ENCODE results near the gene ZBTB18.
"Not testable (repeated sequence)": the region's sequence is repeated elsewhere in the genome, so short reads cannot be mapped to it uniquely, and the experiment has no call there.

ZBTB18 gene

DNA sequence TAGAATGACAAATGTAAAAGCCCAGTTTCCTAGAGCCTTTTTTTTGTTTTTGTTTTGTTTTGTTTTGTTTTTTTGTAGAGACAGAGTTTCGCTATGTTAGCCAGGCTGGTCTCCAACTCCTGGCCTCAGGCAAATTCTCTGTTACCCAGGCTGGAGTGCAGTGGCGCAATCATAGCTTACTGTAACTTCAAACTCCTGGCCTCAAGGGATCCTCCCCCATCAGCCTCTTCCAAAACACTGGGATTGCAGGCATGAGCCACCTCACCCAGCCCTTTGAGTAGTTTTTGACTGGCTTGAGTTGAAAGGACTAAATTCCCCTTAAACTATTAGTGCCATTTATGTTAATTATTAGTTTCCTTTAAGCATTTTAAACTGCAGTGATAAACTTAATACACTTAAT lies 28.8 kb upstream of the ZBTB18 start:
- no peaks in the 10 kb centered on the region for H3K36me3 Mint-ChIP-seq (ENCODE audit: insufficient read depth)

DNA sequence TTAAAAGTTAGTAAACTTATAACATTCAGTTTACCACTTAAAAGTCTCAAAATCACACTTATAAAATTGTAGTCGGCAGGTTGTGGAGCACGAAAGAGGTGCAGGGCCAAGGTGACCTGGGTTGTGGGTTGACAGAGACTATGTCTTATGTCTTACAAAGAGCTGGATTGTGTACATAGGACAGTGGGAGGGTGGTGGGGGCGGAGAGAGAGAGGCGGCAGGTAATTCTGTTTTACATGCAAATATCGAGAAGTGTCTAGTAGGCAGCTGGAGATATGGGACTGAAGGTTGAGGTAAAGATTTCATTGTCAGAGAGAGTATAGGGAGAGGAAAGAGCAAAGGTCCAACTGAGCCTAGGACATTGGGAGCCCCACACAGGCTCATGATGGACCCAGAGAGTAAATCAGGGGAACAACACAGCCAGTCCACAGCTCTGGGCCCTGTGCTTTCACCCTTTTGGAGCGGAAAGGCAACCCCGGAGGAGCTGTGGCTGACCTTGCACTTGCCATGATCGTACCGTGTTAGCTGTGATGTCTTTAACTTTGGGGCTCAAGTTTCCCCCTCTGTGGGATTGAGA lies 28.1 kb upstream of the ZBTB18 start:
- no peak for ATAC-seq (replicated peaks)
- no peaks in the 10 kb centered on the region for H3K9me3 Mint-ChIP-seq
- no peak overlapping the region for H3K27ac Mint-ChIP-seq
- no peak for DNase-seq
- H3K4me1 Mint-ChIP-seq (ENCODE audit: low read depth in 2 of 2), result no peaks in the 10 kb centered on the region
- peaks cover 58 to 86% of the 10 kb centered on the region in 2 donors for H3K27me3 Mint-ChIP-seq
- no peak overlapping the region for H3K4me3 Mint-ChIP-seq
- no peaks in the 10 kb centered on the region for H3K36me3 Mint-ChIP-seq (ENCODE audit: insufficient read depth)

More for the DNA sequence above, 28.8 kb upstream of the ZBTB18 start:
- H3K4me1 Mint-ChIP-seq (ENCODE audit: low read depth in 2 of 2), result no peaks in the 10 kb centered on the region
- no peak overlapping the region for H3K27ac Mint-ChIP-seq
- DNase-seq, result no peak
- H3K9me3 Mint-ChIP-seq, result no peaks in the 10 kb centered on the region
- H3K27me3 Mint-ChIP-seq, result peaks cover 54 to 86% of the 10 kb centered on the region in 2 donors
- H3K4me3 Mint-ChIP-seq, result no peak overlapping the region
- no peak for ATAC-seq (replicated peaks)

DNA sequence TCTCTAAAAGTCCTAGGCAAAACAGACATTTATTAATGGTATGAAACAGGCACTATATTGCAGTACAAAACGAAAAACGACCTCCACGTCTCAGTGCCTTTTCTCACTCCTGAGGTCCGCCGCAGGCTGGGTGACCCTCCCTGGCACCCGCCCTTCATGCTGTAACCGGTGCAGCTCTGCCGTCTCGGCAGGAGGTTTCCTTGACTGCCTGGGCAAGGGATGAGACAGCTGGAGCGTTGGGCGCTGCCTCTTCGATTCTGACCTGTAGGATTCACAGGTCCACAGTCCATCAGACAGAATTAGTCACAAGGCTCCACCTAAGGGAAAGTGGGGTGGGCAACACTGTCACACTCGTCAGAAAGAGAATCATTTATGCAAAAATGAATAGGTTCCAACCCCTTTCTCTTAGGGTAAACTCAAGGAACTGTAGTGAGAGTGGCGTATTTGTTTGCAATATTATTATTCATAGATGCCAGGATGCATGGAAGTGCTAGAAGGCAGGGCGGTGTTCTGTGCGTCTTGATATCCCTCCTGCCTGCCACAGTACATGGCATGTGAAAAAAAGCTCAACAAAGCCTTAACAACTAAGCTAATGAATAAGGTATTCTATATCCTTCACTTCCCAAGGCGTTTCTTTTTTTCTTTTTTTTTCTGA lies 23.5 kb upstream of the ZBTB18 start:
- no peak overlapping the region for H3K27ac Mint-ChIP-seq
- ATAC-seq (replicated peaks) (no peak), DNase-seq (no peak)
- peaks cover 57 to 76% of the 10 kb centered on the region in 2 donors for H3K27me3 Mint-ChIP-seq
- H3K9me3 Mint-ChIP-seq, result no peaks in the 10 kb centered on the region
- H3K4me1 Mint-ChIP-seq (ENCODE audit: low read depth in 2 of 2), result no peaks in the 10 kb centered on the region
- no peaks in the 10 kb centered on the region for H3K36me3 Mint-ChIP-seq (ENCODE audit: insufficient read depth)
- no peak overlapping the region for H3K4me3 Mint-ChIP-seq

DNA sequence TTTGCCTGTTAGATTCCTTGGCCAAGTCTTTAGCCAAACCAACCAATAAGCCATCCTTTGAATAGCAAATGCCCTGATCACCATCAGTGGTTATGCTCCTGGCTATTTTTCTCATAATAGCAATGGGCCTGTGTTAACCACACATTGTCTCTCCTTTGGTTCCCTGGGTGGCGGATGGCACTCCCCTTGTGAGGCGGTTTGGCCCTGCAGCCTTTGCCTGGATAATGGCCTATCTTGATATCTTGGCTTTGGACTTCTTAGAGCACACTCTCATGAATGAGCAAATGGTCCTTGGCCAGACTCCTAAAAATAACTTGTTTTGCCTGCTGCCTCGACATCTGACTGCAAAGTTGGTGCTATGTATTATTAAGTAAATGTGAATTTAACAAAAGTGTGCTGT lies 22.4 kb upstream of the ZBTB18 start:
- H3K4me3 Mint-ChIP-seq, result no peak overlapping the region
- ATAC-seq (replicated peaks) (no peak), DNase-seq (no peak)
- no peaks in the 10 kb centered on the region for H3K9me3 Mint-ChIP-seq
- H3K36me3 Mint-ChIP-seq (ENCODE audit: insufficient read depth), result no peaks in the 10 kb centered on the region
- no peaks in the 10 kb centered on the region for H3K4me1 Mint-ChIP-seq (ENCODE audit: low read depth in 2 of 2)
- peaks cover 57 to 76% of the 10 kb centered on the region in 2 donors for H3K27me3 Mint-ChIP-seq
- no peak overlapping the region for H3K27ac Mint-ChIP-seq

DNA sequence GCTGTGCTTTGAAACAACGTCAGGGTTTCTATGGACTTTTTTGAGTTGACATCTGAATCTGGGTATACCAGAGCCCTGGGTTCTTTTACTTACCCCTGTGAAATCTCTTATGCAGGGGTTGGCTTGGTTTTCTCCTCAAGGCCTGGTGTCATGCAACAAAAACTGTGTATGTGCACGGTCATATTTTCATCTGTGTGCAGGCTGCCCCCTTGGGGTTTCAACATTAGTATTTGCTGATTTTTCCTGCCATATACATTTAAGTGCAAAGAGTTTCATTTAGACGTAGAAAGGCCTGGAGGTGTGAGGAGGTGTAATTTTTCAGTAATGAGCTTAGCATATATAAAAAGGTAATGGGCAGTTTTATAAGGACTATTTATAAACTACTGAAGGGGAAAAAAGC lies 22.0 kb upstream of the ZBTB18 start:
- Mint-ChIP-seq H3K4me3 (no peak overlapping the region), H3K36me3 (ENCODE audit: insufficient read depth) (no peaks in the 10 kb centered on the region), H3K4me1 (ENCODE audit: low read depth in 2 of 2) (no peaks in the 10 kb centered on the region), H3K27me3 (peaks cover 61 to 76% of the 10 kb centered on the region in 2 donors), H3K9me3 (no peaks in the 10 kb centered on the region), H3K27ac (no peak overlapping the region)
- ATAC-seq (replicated peaks), result no peak
- no peak for DNase-seq

DNA sequence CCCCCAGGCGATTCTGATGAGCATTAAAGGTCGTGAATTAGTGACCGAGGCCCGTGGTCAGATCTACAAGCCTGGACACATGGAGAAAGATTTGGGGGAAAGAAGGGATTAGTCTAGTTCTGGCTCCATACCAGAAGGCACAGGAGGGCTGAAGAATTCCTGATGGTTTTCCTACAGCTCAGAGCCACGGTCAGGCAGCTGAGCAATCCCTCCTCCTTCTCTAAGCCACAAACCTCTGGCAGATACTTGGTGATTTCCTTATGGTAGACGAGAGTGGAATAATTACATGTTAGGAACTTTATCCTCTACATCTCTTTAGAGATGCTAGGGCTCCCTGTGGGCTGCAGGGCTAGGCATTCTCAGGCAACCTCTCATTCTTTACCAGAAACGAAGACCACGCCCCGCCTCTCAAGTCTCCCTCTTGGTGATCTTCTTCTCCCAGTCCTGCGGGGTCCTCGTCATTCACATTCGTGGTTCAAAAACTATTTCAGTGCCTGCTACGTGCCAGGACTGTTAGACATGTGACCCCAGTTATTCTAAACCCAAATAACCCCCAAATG lies 20.5 kb upstream of the ZBTB18 start:
- Mint-ChIP-seq H3K27ac (no peak overlapping the region), H3K4me1 (ENCODE audit: low read depth in 2 of 2) (no peaks in the 10 kb centered on the region), H3K9me3 (no peaks in the 10 kb centered on the region), H3K27me3 (peaks cover 52 to 62% of the 10 kb centered on the region in 2 donors), H3K4me3 (no peak overlapping the region), H3K36me3 (ENCODE audit: insufficient read depth) (no peaks in the 10 kb centered on the region)
- no peak for ATAC-seq (replicated peaks)
- no peak for DNase-seq

DNA sequence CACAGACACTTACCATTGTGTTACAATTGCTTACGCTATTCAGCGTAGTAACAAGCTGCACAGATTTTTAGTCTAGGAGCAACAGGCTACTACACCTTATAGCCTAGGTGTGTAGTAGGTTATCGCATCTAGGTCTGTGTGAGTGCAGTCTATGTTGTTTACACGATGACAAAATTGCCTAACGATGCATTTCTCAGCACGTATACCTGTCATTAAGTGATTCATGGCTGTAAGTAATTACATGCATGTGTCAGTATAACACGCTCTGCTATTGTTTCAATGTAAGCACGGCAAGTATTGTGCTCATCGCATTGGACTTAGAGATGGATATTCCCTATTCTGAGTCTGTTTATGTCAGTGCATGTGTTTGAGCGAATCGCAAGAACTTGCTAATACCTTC lies 15.7 kb upstream of the ZBTB18 start:
- Mint-ChIP-seq H3K27ac (no peak overlapping the region), H3K4me1 (ENCODE audit: low read depth in 2 of 2) (no peaks in the 10 kb centered on the region), H3K4me3 (no peak overlapping the region), H3K27me3 (peaks cover 49 to 50% of the 10 kb centered on the region in 2 donors), H3K36me3 (ENCODE audit: insufficient read depth) (no peaks in the 10 kb centered on the region), H3K9me3 (no peaks in the 10 kb centered on the region)
- ATAC-seq (replicated peaks) (no peak), DNase-seq (no peak)

DNA sequence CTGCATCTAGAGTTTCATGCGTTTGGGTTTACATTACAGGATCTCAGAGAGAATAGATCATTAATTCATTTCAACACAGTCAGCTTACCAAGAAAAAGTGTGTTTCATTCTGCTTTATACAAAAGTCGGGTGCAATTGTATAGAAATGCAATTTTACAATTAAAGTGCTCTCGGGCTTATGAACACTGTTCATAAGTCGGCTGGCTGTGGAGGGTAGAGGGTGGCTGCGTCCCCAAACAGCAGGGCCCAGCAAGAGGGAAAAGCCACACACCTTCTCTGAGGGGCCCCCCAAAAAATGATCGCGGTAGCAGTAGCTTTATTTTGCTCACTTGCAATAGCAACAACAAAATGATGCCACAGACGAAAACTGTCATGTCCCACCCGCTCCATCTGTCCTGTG lies 13.8 kb upstream of the ZBTB18 start:
- H3K27me3 Mint-ChIP-seq, result peaks cover 37 to 40% of the 10 kb centered on the region in 2 donors
- no peaks in the 10 kb centered on the region for H3K36me3 Mint-ChIP-seq (ENCODE audit: insufficient read depth)

DNA sequence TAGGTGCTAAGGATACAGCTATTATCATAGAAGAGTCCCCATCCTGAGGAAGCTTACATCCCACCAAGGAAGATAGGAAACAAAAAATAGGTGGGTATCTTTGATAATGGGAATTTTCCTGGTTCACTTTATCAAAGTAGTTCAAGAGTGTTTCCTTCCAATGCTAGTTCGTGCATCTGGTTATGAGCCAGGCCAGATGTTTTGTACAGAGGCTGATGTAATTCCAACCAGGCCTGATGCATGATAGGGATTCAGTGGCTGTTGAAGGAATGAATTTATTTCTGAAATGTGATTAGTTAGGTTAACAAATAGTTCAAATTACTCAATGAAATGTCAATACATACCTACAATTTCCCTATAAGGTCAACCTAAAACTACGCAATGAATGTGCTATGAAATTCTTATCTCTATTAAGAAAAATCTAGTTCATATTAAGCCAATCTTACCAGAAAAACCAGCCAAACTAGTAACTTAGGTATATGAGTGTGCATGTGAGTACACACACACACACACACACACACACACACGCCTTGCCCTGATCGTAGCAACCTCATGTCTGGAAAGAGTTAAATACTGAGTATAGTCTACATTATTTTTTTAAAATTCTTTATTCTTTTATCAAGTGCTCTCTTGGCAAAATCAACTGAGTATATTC lies 9.5 kb upstream of the ZBTB18 start:
- peaks cover 24 to 30% of the 10 kb centered on the region in 2 donors for H3K27me3 Mint-ChIP-seq
- H3K9me3 Mint-ChIP-seq, result no peaks in the 10 kb centered on the region
- H3K36me3 Mint-ChIP-seq (ENCODE audit: insufficient read depth), result no peaks in the 10 kb centered on the region
- no peak overlapping the region for H3K4me3 Mint-ChIP-seq
- no peak overlapping the region for H3K27ac Mint-ChIP-seq
- H3K4me1 Mint-ChIP-seq (ENCODE audit: low read depth in 2 of 2), result no peaks in the 10 kb centered on the region
- DNase-seq (no peak), ATAC-seq (replicated peaks) (no peak)

More for the DNA sequence above, 13.8 kb upstream of the ZBTB18 start:
- DNase-seq (no peak), ATAC-seq (replicated peaks) (no peak)
- no peak overlapping the region for H3K27ac Mint-ChIP-seq
- H3K4me3 Mint-ChIP-seq, result no peak overlapping the region
- no peaks in the 10 kb centered on the region for H3K4me1 Mint-ChIP-seq (ENCODE audit: low read depth in 2 of 2)
- no peaks in the 10 kb centered on the region for H3K9me3 Mint-ChIP-seq

DNA sequence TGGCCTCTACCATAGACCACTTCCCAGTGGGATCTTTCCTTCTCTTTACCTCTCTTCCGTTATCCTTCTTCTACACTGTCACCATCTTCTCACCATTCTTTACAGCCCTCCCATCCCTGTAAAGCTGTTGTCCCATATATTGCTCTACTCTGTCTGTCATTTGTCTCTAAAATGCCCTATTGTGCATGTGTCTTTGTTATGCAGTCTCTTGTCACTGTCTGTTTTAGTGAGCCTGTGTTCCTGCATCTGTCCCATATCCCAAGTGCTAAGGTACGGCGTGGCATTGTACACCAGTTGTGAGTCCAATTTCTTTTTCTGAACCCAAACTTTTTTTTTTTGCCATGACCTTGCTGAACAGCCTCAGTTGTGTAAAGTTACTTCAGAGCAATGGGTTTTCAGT lies 8.8 kb upstream of the ZBTB18 start:
- Mint-ChIP-seq H3K27ac (no peak overlapping the region), H3K36me3 (ENCODE audit: insufficient read depth) (no peaks in the 10 kb centered on the region), H3K4me1 (ENCODE audit: low read depth in 2 of 2) (peaks cover 1 to 3% of the 10 kb centered on the region in 2 donors), H3K9me3 (no peaks in the 10 kb centered on the region), H3K27me3 (peaks cover 17 to 25% of the 10 kb centered on the region in 2 donors), H3K4me3 (no peak overlapping the region)
- DNase-seq (no peak), ATAC-seq (replicated peaks) (no peak)

DNA sequence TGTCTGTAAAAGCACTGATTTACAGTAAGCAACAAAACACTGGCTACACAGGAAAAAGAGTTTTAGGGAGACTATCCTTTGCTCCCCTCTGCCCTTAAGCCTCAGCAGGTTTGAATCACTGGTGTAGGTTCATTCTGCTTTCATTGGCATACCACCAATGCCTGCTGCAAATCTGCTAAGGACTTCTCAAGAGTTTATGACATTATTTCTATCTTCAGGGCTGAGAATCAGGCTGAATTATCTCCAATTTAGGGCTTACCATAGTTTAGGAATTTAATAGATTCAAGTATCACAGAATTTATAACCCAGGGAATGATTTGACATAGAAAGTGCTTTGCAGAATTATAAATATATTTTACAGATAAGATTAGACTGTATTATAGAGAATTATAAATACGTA lies 6.7 kb upstream of the ZBTB18 start:
- Mint-ChIP-seq H3K27me3 (peaks cover 12 to 17% of the 10 kb centered on the region in 2 donors), H3K4me3 (no peak overlapping the region), H3K9me3 (no peaks in the 10 kb centered on the region), H3K27ac (no peak overlapping the region), H3K4me1 (ENCODE audit: low read depth in 2 of 2) (peaks cover 3 to 6% of the 10 kb centered on the region in 2 donors), H3K36me3 (ENCODE audit: insufficient read depth) (peaks cover 12% of the 10 kb centered on the region)
- DNase-seq (no peak), ATAC-seq (replicated peaks) (no peak)

DNA sequence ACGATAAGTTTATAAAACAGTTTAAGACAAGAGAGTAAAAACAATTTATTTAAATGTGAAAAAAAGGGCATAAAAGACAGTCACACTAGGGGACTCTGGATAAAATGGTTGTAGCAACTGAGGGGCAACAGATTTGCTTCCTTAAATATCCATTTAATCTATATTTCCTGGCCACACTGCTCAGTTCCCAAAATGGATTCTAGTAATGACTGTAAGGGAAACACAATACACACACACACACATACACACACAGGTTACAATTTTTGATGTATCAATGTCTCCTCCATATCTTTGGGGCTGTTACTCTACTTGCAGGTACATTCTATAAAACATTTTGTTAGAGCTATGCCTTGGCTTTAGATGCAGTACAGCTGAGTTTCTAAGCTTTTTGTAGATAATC lies 4.8 kb upstream of the ZBTB18 start:
- Mint-ChIP-seq H3K27me3 (peaks cover 9 to 17% of the 10 kb centered on the region in 2 donors), H3K36me3 (ENCODE audit: insufficient read depth) (peaks cover 20% of the 10 kb centered on the region), H3K4me1 (ENCODE audit: low read depth in 2 of 2) (peaks cover 20 to 21% of the 10 kb centered on the region in 2 donors), H3K27ac (peak overlapping the region; percentile 96 to 98)
- not testable (repeated sequence) for H3K9me3 Mint-ChIP-seq; H3K4me3 Mint-ChIP-seq; ATAC-seq (replicated peaks); DNase-seq

DNA sequence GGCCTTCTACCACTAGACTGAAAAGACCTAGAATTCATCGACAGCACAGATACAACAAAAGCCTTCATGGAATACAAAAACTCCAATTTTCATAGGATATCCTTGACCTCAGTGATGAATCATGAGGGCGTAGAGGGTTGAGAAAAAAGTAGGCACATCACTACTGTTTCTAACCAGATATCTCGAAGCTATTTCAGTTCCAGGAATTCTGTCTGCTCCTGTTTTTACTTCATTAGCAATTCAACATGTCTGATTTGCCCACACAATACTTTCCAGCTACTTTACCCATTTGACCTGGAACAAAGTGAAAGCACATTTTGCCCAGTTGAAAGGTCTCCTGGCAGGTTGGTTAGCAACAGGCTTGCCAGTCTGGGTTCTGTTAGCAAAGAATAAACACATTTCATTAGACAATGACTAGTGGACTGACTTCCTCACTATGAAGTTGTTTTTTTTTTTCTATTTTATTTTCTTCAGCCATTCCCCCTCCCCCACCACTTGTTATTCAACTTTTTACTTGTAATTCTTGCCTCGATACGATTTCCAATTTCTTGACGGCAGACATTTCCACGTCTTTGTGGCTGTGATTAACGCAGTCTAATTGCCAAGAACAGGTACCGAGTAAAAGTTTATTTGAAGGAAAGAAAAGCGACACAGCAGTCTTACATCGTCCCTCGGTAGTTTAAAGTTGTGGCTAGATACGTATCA lies 4.0 kb upstream of the ZBTB18 start:
- H3K27ac Mint-ChIP-seq, result peak overlapping the region; percentile 96 to 98
- no peaks in the 10 kb centered on the region for H3K9me3 Mint-ChIP-seq
- no peak for ATAC-seq (replicated peaks)
- H3K4me1 Mint-ChIP-seq (ENCODE audit: low read depth in 2 of 2), result peaks cover 20 to 21% of the 10 kb centered on the region in 2 donors
- DNase-seq, result no peak
- peak overlapping the region; percentile 91 for H3K4me3 Mint-ChIP-seq
- peaks cover 6 to 17% of the 10 kb centered on the region in 2 donors for H3K27me3 Mint-ChIP-seq
- peaks cover 20% of the 10 kb centered on the region for H3K36me3 Mint-ChIP-seq (ENCODE audit: insufficient read depth)

All from effector memory CD8-positive, alpha-beta T cell (primary cell).